ENCODE data around the gene CSNK1A1.
"Not testable (repeated sequence)": the region's sequence is repeated elsewhere in the genome, so short reads cannot be mapped to it uniquely, and the experiment has no call there.

CSNK1A1 gene

DNA sequence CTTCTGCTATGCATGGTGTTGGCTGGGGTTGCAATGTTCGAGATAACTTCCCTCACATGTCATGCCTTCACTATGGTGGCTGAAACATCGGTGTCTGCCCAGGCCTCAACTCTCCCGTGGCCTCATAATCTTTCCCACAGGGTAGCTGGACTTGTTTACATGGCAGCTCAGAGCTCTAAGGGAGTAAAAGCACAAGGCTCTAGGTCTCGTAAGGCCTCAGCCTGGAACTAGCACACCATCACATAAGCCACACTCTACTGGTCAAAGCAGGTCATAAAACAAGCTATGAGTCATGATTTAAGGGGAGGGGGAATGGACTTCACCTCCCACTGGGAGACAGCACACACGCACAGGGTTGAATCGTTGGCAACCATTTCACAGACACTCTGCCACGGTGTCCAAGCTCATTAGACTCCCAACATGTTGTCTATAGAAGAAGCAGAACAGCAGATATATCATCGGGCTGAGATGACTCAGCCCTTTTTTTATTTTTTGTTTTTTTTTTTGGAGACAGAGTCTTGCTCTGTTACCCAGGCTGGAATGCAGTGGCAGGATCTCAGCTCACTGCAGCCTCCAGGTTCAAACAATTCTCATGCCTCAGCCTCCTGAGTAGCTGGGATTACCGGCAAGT, 105.4 kb downstream of the CSNK1A1 start:
- no peak for DNase-seq (ENCODE audit: insufficient read length, low spot score)
- FAIRE-seq = no peak

DNA sequence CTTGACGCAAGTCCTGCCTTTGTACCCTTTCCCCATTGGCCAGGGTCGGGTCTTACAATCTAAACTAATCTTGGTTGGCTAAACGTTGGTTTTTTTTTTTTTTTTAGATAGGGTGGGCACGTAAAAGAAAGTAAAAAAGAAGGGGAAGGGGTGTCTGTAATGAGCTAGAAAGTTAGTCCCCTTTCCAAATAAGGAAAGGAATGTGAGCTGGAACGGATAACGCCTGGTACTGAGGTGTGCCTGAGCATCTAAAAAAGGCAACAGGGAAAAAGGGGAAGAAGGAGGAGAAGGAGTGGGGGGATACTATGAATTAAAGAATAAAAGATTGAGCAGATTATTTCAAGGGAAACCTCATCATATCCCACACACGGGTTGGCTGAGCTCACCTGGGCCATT, 105.9 kb downstream of the CSNK1A1 start:
- FAIRE-seq (no peak), DNase-seq (ENCODE audit: insufficient read length, low spot score) (no peak)
- TF ChIP-seq POU2F2 (IDR thresholded peaks at IDR 0.05; ENCODE audit: low read depth, low read length) (no peak), PAX5 (IDR thresholded peaks at IDR 0.05; ENCODE audit: insufficient read depth, low read length, severe bottlenecking) (no peak), POLR2A (IDR thresholded peaks at IDR 0.05; ENCODE audit: low read depth, low read length) (no peak), SPI1 (IDR thresholded peaks at IDR 0.05; ENCODE audit: low read depth, low read length) (no peak), TAF1 (IDR thresholded peaks at IDR 0.05; ENCODE audit: low read depth, low read length) (no peak), POLR2AphosphoS5 (IDR thresholded peaks at IDR 0.05; ENCODE audit: low read depth, low read length) (no peak)

More for the DNA sequence above, 105.4 kb downstream of the CSNK1A1 start:
- TF ChIP-seq PAX5 (IDR thresholded peaks at IDR 0.05; ENCODE audit: insufficient read depth, low read length, severe bottlenecking) (no peak), POU2F2 (IDR thresholded peaks at IDR 0.05; ENCODE audit: low read depth, low read length) (no peak), SPI1 (IDR thresholded peaks at IDR 0.05; ENCODE audit: low read depth, low read length) (no peak), TAF1 (IDR thresholded peaks at IDR 0.05; ENCODE audit: low read depth, low read length) (no peak), POLR2A (IDR thresholded peaks at IDR 0.05; ENCODE audit: low read depth, low read length) (no peak), POLR2AphosphoS5 (IDR thresholded peaks at IDR 0.05; ENCODE audit: low read depth, low read length) (no peak)

DNA sequence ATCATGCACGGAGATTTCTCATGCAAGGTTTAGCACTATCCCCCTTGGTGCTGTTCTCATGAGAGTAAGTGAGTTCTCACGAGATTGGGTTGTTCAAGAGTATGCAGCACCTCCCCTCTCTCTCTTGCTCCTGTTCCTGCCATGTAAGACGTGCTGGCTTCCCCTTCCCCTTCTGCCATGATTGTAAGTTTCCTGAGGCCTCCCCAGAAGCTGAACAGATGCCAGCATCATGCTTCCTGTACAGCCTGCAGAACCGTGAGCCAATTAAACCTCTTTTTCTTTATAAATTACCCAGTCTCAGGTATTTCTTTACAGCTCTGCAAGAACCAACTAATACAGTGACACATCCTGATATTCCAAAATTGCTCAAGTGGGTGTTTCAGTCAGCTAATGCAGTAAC, 106.8 kb downstream of the CSNK1A1 start:
- DNase-seq (ENCODE audit: insufficient read length, low spot score); FAIRE-seq: not testable (repeated sequence)

DNA sequence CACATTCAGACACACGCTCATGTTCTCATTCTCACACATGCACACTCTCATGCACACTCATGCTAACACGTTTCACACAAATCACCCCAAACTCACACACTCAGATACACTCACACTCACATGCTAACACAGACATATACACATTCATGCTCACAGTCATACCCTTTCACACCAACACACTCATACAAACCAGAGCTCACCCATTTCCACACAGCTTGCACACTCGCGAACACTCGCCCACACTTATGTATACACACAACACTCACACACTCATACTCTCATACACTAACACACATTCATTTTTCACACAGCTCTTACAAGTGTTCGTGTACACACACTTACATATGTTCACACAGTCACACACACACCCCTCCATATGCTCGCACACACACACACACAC, 108.0 kb downstream of the CSNK1A1 start:
- DNase-seq (ENCODE audit: insufficient read length, low spot score) (no peak), FAIRE-seq (no peak)
- no peak for TF ChIP-seq POU2F2 (IDR thresholded peaks at IDR 0.05; ENCODE audit: low read depth, low read length)
- no peak for TF ChIP-seq POLR2A (IDR thresholded peaks at IDR 0.05; ENCODE audit: low read depth, low read length)
- TF ChIP-seq TAF1 (IDR thresholded peaks at IDR 0.05; ENCODE audit: low read depth, low read length) = no peak
- no peak for TF ChIP-seq PAX5 (IDR thresholded peaks at IDR 0.05; ENCODE audit: insufficient read depth, low read length, severe bottlenecking)
- no peak for TF ChIP-seq POLR2AphosphoS5 (IDR thresholded peaks at IDR 0.05; ENCODE audit: low read depth, low read length)
- TF ChIP-seq SPI1 (IDR thresholded peaks at IDR 0.05; ENCODE audit: low read depth, low read length) = no peak

DNA sequence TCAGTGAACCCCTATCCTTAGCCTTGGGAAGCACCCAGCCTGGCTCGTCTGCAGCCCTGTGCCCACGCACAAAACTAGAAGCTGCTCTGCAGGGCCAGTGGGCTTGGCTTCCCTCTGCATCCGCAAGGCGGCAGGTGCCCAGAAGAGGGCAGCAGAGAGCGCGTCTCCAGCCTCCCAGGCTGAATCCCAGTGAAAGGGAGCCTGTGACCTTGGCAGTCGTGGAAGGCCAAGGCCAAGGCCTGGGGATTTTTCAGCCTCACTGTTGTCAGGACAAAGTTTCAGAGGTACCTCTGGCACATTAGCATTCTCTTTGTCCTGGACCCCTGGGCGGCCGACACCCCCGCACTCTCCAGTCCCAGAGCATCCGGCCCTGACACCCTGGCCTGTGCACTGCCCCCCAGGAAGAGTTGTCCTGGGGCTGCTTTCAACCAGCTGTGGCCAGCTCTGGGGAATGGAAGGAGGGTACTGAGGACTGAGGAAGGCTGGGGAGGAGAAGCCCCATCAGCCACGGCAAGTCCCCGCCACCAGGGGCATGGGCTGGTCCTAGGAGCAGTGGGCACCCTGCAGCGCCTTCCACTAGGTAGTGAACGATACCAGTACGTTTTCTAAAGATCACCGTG, 108.6 kb downstream of the CSNK1A1 start:
- peak; percentile 69 for FAIRE-seq
- peak; percentile 75 for DNase-seq (ENCODE audit: insufficient read length, low spot score)
- no peak for TF ChIP-seq SPI1 (IDR thresholded peaks at IDR 0.05; ENCODE audit: low read depth, low read length)
- TF ChIP-seq POLR2A (IDR thresholded peaks at IDR 0.05; ENCODE audit: low read depth, low read length) = no peak
- TF ChIP-seq PAX5 (IDR thresholded peaks at IDR 0.05; ENCODE audit: insufficient read depth, low read length, severe bottlenecking) = no peak
- no peak for TF ChIP-seq POU2F2 (IDR thresholded peaks at IDR 0.05; ENCODE audit: low read depth, low read length)

Measured in GM12891 (cell line).